Esophagus squamous epithelium (tissue), 4 donors: ENCODE results near the gene TAF4.

ENCODE experiments used
- POLR2A ChIP-seq, 4 donors: fragments of 450-650 bp; IDR thresholded peaks; one replicate each; pipeline ENCODE4 v1.6.1; 2017; ENCODE audit warnings: antibody characterized with exemption in 4 of 4, mild to moderate bottlenecking in 4 of 4, moderate library complexity in 3 of 4
- TF ChIP-seq, protein P1 (sequence below), 6 experiments: fragments of 450-650 bp in 4 of 6; fragments of 200-600 bp in 2 of 6; sonication (generic) in 2 of 6; IDR thresholded peaks; one replicate each; pipeline ENCODE4 v1.5.1; 2016 to 2019; ENCODE audit warnings: antibody characterized with exemption in 6 of 6, mild to moderate bottlenecking in 4 of 6, moderate library complexity in 4 of 6

DNA sequence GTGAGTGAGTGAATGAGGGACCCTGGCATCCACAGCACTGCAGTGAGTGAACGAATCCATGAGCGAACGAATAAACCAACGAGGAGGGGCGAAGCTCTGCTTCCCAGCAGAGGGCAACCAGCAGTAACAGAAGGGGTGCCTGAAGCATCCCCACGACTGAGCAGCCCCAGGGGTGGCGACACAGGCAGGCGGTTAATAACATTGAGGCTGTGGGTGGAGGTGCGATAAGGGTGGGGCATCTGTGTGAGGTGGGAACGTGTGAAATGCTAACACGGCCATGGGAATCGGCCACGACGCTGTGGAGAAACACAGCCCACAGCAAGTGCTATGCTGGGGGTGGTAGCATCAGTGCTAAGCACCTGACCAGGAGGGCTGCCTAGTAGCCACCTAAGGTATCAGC lies 75.9 kb downstream of the TAF4 start:
- TF ChIP-seq POLR2A (IDR thresholded peaks at IDR 0.05): no peak
- TF ChIP-seq, protein P1, sequence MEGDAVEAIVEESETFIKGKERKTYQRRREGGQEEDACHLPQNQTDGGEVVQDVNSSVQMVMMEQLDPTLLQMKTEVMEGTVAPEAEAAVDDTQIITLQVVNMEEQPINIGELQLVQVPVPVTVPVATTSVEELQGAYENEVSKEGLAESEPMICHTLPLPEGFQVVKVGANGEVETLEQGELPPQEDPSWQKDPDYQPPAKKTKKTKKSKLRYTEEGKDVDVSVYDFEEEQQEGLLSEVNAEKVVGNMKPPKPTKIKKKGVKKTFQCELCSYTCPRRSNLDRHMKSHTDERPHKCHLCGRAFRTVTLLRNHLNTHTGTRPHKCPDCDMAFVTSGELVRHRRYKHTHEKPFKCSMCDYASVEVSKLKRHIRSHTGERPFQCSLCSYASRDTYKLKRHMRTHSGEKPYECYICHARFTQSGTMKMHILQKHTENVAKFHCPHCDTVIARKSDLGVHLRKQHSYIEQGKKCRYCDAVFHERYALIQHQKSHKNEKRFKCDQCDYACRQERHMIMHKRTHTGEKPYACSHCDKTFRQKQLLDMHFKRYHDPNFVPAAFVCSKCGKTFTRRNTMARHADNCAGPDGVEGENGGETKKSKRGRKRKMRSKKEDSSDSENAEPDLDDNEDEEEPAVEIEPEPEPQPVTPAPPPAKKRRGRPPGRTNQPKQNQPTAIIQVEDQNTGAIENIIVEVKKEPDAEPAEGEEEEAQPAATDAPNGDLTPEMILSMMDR (IDR thresholded peaks at IDR 0.05): no peak
